SK-N-SH (cell line): ENCODE results near the gene STX1B. TPM values are rescaled to one million over a fixed set of nuclear protein-coding genes. Genes with fewer than 3 reads are reported as not detected.

ENCODE experiments used
- CTCF ChIA-PET: fragments of 300-600, 350-600 bp; formaldehyde crosslinking; extraction: SDS; loops from one replicate; lab custom pipeline; 2021; lab: Yijun Ruan, JAX
- POLR2A ChIA-PET: fragments of 350-600 bp; sonication (Branson Sonifier 250); formaldehyde crosslinking; extraction: SDS; loops from one replicate; lab custom pipeline; 2020; ENCODE audit warnings: antibody characterized with exemption, inconsistent platforms; lab: Yijun Ruan, JAX
- DNase-seq: peaks from one replicate; pipeline ENCODE4 v3.0.0; 2012
- H2AFZ ChIP-seq: fragments of 200-600 bp; sonication (generic); 2 replicates; pipeline ENCODE4 v1.8.1; 2016; ENCODE audit warnings: antibody characterized with exemption, mild to moderate bottlenecking, low read depth
- H3F3A ChIP-seq: fragments of 200-600 bp; sonication (generic); replicated peaks from 2 replicates; pipeline ENCODE3; 2016; ENCODE audit warnings: antibody characterized with exemption, mild to moderate bottlenecking; ENCODE audit not compliant: insufficient read depth
- H3K27ac ChIP-seq, 2 experiments: fragments of 200-500 bp in 1 of 2; fragments of 200-600 bp in 1 of 2; sonication (Bioruptor generic) in 1 of 2; sonication (generic), shearing (Covaris generic) in 1 of 2; 2 replicates each; pipeline versions ENCODE4 v1.5.1 to v1.6.1; 2014 to 2016; ENCODE audit warnings: low read depth in 2 of 2, inconsistent platforms in 1 of 2, low read length in 1 of 2, mild to moderate bottlenecking in 1 of 2, mixed read lengths in 1 of 2
- H3K27me3 ChIP-seq: fragments of 200-600 bp; sonication (generic), shearing (Covaris generic); 2 replicates; pipeline ENCODE4 v1.6.1; 2016; ENCODE audit warnings: mixed run types; ENCODE audit not compliant: insufficient read depth
- H3K36me3 ChIP-seq, 2 experiments: fragments of 200-500 bp in 1 of 2; fragments of 200-600 bp in 1 of 2; sonication (Bioruptor generic) in 1 of 2; sonication (generic) in 1 of 2; replicated peaks in 1 of 2; 2 replicates each; pipeline versions ENCODE3 to v1.5.1; 2014 to 2016; ENCODE audit warnings: low read length in 1 of 2, mild to moderate bottlenecking in 1 of 2; ENCODE audit not compliant: insufficient read depth in 2 of 2, control insufficient read depth in 1 of 2
- H3K4me1 ChIP-seq, 2 experiments: fragments of 200-500 bp in 1 of 2; fragments of 200-600 bp in 1 of 2; sonication (Bioruptor generic) in 1 of 2; sonication (generic), shearing (Covaris generic) in 1 of 2; 2 replicates each; pipeline versions ENCODE4 v1.5.1 to v1.6.1; 2014 to 2016; ENCODE audit warnings: low read depth in 1 of 2, low read length in 1 of 2, mixed run types in 1 of 2; ENCODE audit not compliant: insufficient read depth in 2 of 2, control insufficient read depth in 1 of 2
- H3K4me2 ChIP-seq: fragments of 200-600 bp; sonication (generic), shearing (Covaris generic); 2 replicates; pipeline ENCODE4 v1.6.1; 2017; ENCODE audit warnings: mixed run types
- H3K4me3 ChIP-seq, 2 experiments: fragments of 200-500 bp in 1 of 2; fragments of 200-600 bp in 1 of 2; sonication (Bioruptor generic) in 1 of 2; sonication (generic), shearing (Covaris generic) in 1 of 2; 2 replicates each; pipeline versions ENCODE4 v1.5.1 to v1.8.1; 2014 to 2016; ENCODE audit warnings: low read depth in 2 of 2, inconsistent platforms in 1 of 2, low read length in 1 of 2, mild to moderate bottlenecking in 1 of 2, mixed read lengths in 1 of 2, moderate library complexity in 1 of 2
- H3K79me2 ChIP-seq: fragments of 200-600 bp; sonication (generic); 2 replicates; pipeline ENCODE4 v1.8.1; 2017; ENCODE audit warnings: mild to moderate bottlenecking; ENCODE audit not compliant: insufficient read depth
- H3K9ac ChIP-seq: fragments of 200-600 bp; sonication (generic); 2 replicates; pipeline ENCODE4 v1.6.1; 2017; ENCODE audit warnings: mixed run types
- H3K9me2 ChIP-seq: fragments of 200-600 bp; sonication (generic); 2 replicates; pipeline ENCODE4 v1.6.1; 2017; ENCODE audit warnings: mixed run types
- H3K9me3 ChIP-seq: fragments of 200-600 bp; sonication (generic); 2 replicates; pipeline ENCODE4 v1.6.1; 2017; ENCODE audit warnings: mixed run types, mild to moderate bottlenecking, moderate library complexity
- H4K20me1 ChIP-seq: fragments of 200-600 bp; sonication (generic); 2 replicates; pipeline ENCODE4 v1.6.1; 2017; ENCODE audit warnings: mild to moderate bottlenecking, mixed run types; ENCODE audit not compliant: insufficient read depth
- CHD2 ChIP-seq: fragments of 150-350 bp; IDR thresholded peaks from 2 replicates; pipeline ENCODE4 v1.6.1; 2018; ENCODE audit warnings: low read length; ENCODE audit not compliant: partially characterized antibody
- CTCF ChIP-seq: fragments of 200-600 bp; sonication (generic); IDR thresholded peaks from 2 replicates; pipeline ENCODE4 v1.6.1; 2017; ENCODE audit warnings: antibody characterized with exemption, mild to moderate bottlenecking, moderate library complexity
- ELF1 ChIP-seq: IDR thresholded peaks from 2 replicates; pipeline ENCODE4 v1.4.0; 2012
- EZH2phosphoT487 ChIP-seq: fragments of 200-600 bp; sonication (generic); IDR thresholded peaks from 2 replicates; pipeline ENCODE4 v1.6.1; 2017; ENCODE audit warnings: low read depth, mixed run types, mild to moderate bottlenecking, antibody characterized with exemption, moderate library complexity, borderline replicate concordance
- GABPA ChIP-seq: IDR thresholded peaks from 2 replicates; pipeline ENCODE4 v1.4.0; 2012; ENCODE audit warnings: low read depth, mild to moderate bottlenecking
- JUND ChIP-seq: IDR thresholded peaks from 2 replicates; pipeline ENCODE4 v1.4.0; 2012
- NFIC ChIP-seq: IDR thresholded peaks from 2 replicates; pipeline ENCODE4 v1.4.0; 2012; ENCODE audit warnings: borderline replicate concordance
- NRF1 ChIP-seq: IDR thresholded peaks from 2 replicates; pipeline ENCODE4 v1.6.1; 2012; ENCODE audit warnings: low read depth, mild to moderate bottlenecking, low read length
- POLR2AphosphoS5 ChIP-seq: IDR thresholded peaks from 2 replicates; pipeline ENCODE4 v1.6.1; 2012; ENCODE audit warnings: low read depth, low read length
- RAD21 ChIP-seq: IDR thresholded peaks from 2 replicates; pipeline ENCODE4 v1.6.1; 2012; ENCODE audit warnings: mild to moderate bottlenecking, low read length
- REST ChIP-seq: IDR thresholded peaks from 2 replicates; pipeline ENCODE4 v1.6.1; 2012; ENCODE audit warnings: mild to moderate bottlenecking, low read depth, low read length, moderate library complexity
- SIN3A ChIP-seq: IDR thresholded peaks from 2 replicates; pipeline ENCODE4 v1.6.1; 2012; ENCODE audit warnings: low read depth, mild to moderate bottlenecking, low read length, moderate library complexity, borderline replicate concordance
- TAF1 ChIP-seq: IDR thresholded peaks from 2 replicates; pipeline ENCODE4 v1.6.1; 2012; ENCODE audit warnings: low read depth, mild to moderate bottlenecking, low read length, moderate library complexity, borderline replicate concordance
- TCF12 ChIP-seq: IDR thresholded peaks from 2 replicates; pipeline ENCODE4 v1.4.0; 2012
- TEAD4 ChIP-seq: IDR thresholded peaks from 2 replicates; pipeline ENCODE4 v1.4.0; 2012; ENCODE audit warnings: mild to moderate bottlenecking, borderline replicate concordance; ENCODE audit not compliant: insufficient read depth
- USF1 ChIP-seq: IDR thresholded peaks from 2 replicates; pipeline ENCODE4 v1.4.0; 2012; ENCODE audit warnings: low read depth, borderline replicate concordance
- YY1 ChIP-seq: IDR thresholded peaks from 2 replicates; pipeline ENCODE4 v1.4.0; 2012; ENCODE audit warnings: low read depth, mild to moderate bottlenecking
- WGBS: methylation state at CpG from one replicate; pipeline ENCODE4 v1.1.6; 2017; ENCODE audit warnings: low lambda C conversion rate; 5-methylcytosine and 5-hydroxymethylcytosine counted together
- polyA plus RNA-seq, 3 experiments: library from polyadenylated mRNA; depleted of rRNA; stranded (reverse); fragments of >200 nt; gene quantifications; 2 replicates each; pipeline ENCODE4 v1.2.3, GENCODE V29; 2012
- TF ChIP-seq, protein P1 (sequence below): fragments of 150-350 bp; IDR thresholded peaks from 2 replicates; pipeline ENCODE4 v1.6.1; 2016; ENCODE audit warnings: mild to moderate bottlenecking, low read depth, low read length
- TF ChIP-seq, protein P2 (sequence below): IDR thresholded peaks from 2 replicates; pipeline ENCODE4; 2012

The STX1B gene
- polyA plus RNA-seq, 1 of the 3 experiments (the other 2 are of a cell fraction): 21.2 TPM

DNA sequence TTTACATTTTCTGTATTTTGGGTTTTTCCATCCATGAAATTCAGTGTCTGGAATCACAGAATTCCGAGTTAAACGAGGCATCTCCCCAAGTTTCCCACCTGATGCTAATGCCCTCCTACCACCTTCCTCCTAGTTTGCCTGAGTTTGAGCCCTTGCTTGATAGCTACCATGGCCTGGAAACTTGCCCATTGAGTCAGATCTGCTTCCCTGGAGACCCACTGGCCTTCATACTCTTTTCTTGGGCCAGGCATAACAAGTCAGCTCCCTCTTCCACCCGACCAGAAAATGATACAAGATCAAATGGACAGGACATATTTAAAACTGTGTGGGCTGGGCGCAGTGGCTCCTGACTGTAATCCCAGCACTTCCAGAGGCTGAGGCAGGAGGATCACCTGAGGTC is 42.6 kb downstream of the STX1B start:
- DNase-seq: no peak
- Histone ChIP-seq H3K9me2 (no peaks in the 10 kb centered on the region), H3K36me3 (peaks cover 54 to 70% of the 10 kb centered on the region in 2 experiments), H3K4me2 (no peak overlapping the region), H2AFZ (no peak overlapping the region), H3K79me2 (no peaks in the 10 kb centered on the region), H3K27me3 (no peaks in the 10 kb centered on the region), H3F3A (no peaks in the 10 kb centered on the region), H3K4me3 (no peak overlapping the region), H3K27ac (no peak overlapping the region), H3K9me3 (no peaks in the 10 kb centered on the region), H3K9ac (no peak overlapping the region), H3K4me1 (no peaks in the 10 kb centered on the region), H4K20me1 (no peaks in the 10 kb centered on the region)
- ChIA-PET CTCF (interaction anchor here (0.6 to 1.9 kb wide), 3 partner anchors 10 to 273 kb away, joined by 3 to 6 read pairs (median 5); partner anchors contain the start of gene SETD1A), POLR2A (no interaction called here)
- TF ChIP-seq, protein P1, sequence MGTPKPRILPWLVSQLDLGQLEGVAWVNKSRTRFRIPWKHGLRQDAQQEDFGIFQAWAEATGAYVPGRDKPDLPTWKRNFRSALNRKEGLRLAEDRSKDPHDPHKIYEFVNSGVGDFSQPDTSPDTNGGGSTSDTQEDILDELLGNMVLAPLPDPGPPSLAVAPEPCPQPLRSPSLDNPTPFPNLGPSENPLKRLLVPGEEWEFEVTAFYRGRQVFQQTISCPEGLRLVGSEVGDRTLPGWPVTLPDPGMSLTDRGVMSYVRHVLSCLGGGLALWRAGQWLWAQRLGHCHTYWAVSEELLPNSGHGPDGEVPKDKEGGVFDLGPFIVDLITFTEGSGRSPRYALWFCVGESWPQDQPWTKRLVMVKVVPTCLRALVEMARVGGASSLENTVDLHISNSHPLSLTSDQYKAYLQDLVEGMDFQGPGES: no peak
- no peak for TF ChIP-seq POLR2AphosphoS5
- no peak for TF ChIP-seq CHD2
- TF ChIP-seq JUND: no peak
- TF ChIP-seq REST: no peak
- no peak for TF ChIP-seq SIN3A
- no peak for TF ChIP-seq EZH2phosphoT487
- no peak for TF ChIP-seq TEAD4
- no peak for TF ChIP-seq TCF12
- TF ChIP-seq, protein P2, sequence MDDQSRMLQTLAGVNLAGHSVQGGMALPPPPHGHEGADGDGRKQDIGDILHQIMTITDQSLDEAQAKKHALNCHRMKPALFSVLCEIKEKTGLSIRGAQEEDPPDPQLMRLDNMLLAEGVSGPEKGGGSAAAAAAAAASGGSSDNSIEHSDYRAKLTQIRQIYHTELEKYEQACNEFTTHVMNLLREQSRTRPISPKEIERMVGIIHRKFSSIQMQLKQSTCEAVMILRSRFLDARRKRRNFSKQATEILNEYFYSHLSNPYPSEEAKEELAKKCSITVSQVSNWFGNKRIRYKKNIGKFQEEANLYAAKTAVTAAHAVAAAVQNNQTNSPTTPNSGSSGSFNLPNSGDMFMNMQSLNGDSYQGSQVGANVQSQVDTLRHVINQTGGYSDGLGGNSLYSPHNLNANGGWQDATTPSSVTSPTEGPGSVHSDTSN: no peak
- no peak for TF ChIP-seq USF1
- no peak for TF ChIP-seq NFIC
- no peak for TF ChIP-seq YY1
- no peak for TF ChIP-seq TAF1
- TF ChIP-seq RAD21: no peak
- no peak for TF ChIP-seq CTCF
- TF ChIP-seq ELF1: no peak
- TF ChIP-seq GABPA: no peak
- no peak for TF ChIP-seq NRF1
- 89% methylated on average over 4 of the region's 4 CpGs for WGBS
